ENCODE data around the gene LEAP2. TPM values are rescaled to one million over a fixed set of nuclear protein-coding genes. Genes with fewer than 3 reads are reported as not detected.

The LEAP2 gene
- total RNA-seq, 1 experiment from 2014 or later: 3.2 TPM

- Mint-ChIP-seq H3K4me3 (ENCODE audit: unreplicated experiment) (no peak overlapping the region), H3K4me1 (ENCODE audit: insufficient read depth, unreplicated experiment) (peaks cover 5% of the 10 kb centered on the region), H3K27ac (ENCODE audit: low read depth, unreplicated experiment) (no peak overlapping the region), H3K9me3 (ENCODE audit: unreplicated experiment) (no peaks in the 10 kb centered on the region), H3K27me3 (ENCODE audit: insufficient read depth, unreplicated experiment) (peaks cover 13% of the 10 kb centered on the region), H3K36me3 (ENCODE audit: insufficient read depth, unreplicated experiment) (no peaks in the 10 kb centered on the region)
- TF ChIP-seq CTCF (IDR thresholded peaks at IDR 0.05; ENCODE audit: unreplicated experiment): no peak
- ChIA-PET CTCF (interaction anchor here (0.8 to 13.6 kb wide), 4 partner anchors 9 to 334 kb away, joined by 3 to 211 read pairs (median 10); partner anchors contain the start of gene SHROOM1), POLR2A (interaction anchor here (0.7 to 4.2 kb wide), 5 partner anchors 10 to 106 kb away, joined by 3 to 44 read pairs (median 4); no protein-coding TSS in a partner anchor)
- intact Hi-C loops (cut with micrococcal nuclease): no loop called here
- DNase-seq (ENCODE audit: unreplicated experiment): no peak
- BruUV-seq (replicated peaks): no TSS peak
Observed at GRCh38 chr5:132860742-132861141, 12.7 kb upstream of the LEAP2 start.

- TF ChIP-seq CTCF (IDR thresholded peaks at IDR 0.05; ENCODE audit: unreplicated experiment): no peak
- BruUV-seq (replicated peaks): TSS peak; percentile 80
- peak overlapping the region; percentile 96 for H3K27ac Mint-ChIP-seq (ENCODE audit: low read depth, unreplicated experiment)
- H3K4me3 Mint-ChIP-seq (ENCODE audit: unreplicated experiment): peak overlapping the region; percentile 93
- intact Hi-C loops (cut with micrococcal nuclease): loop anchor here (1.0 kb wide), 3 partner anchors 25 to 340 kb away; partner anchors contain the start of gene SHROOM1
- peaks cover 44% of the 10 kb centered on the region for H3K36me3 Mint-ChIP-seq (ENCODE audit: insufficient read depth, unreplicated experiment)
- peaks cover 17% of the 10 kb centered on the region for H3K4me1 Mint-ChIP-seq (ENCODE audit: insufficient read depth, unreplicated experiment)
- POLR2A ChIA-PET: interaction anchor here (0.6 to 11.0 kb wide), 27 partner anchors 10 to 1753 kb away, joined by 3 to 176 read pairs (median 7); partner anchors contain the start of genes CCNI2, KIF3A, RAD50 and SEPTIN8
- no peak for DNase-seq (ENCODE audit: unreplicated experiment)
- CTCF ChIA-PET: interaction anchor here (0.6 to 13.6 kb wide), 16 partner anchors 11 to 1098 kb away, joined by 3 to 211 read pairs (median 4); partner anchors contain the start of genes KIF3A and SHROOM1
- no peaks in the 10 kb centered on the region for H3K9me3 Mint-ChIP-seq (ENCODE audit: unreplicated experiment)
- H3K27me3 Mint-ChIP-seq (ENCODE audit: insufficient read depth, unreplicated experiment): no peaks in the 10 kb centered on the region
Observed at GRCh38 chr5:132865668-132866341, 7.7 kb upstream of the LEAP2 start.

GRCh38 chr5:132866342-132867045, 7.0 kb upstream of the LEAP2 start, which contains the start of the genes GDF9 and UQCRQ:
TSS of gene GDF9 (minus strand) at chr5:132866469. CDS start at chr5:132864533, 1,936 bp downstream.
TSS of gene UQCRQ (plus strand) at chr5:132866642. CDS start at chr5:132866882, 240 bp downstream.
- peak; percentile 100 for DNase-seq (ENCODE audit: unreplicated experiment)
- Mint-ChIP-seq H3K4me1 (ENCODE audit: insufficient read depth, unreplicated experiment) (peaks cover 17% of the 10 kb centered on the region), H3K27me3 (ENCODE audit: insufficient read depth, unreplicated experiment) (no peaks in the 10 kb centered on the region), H3K27ac (ENCODE audit: low read depth, unreplicated experiment) (peak within 1 kb of the TSS; percentile 96), H3K9me3 (ENCODE audit: unreplicated experiment) (no peaks in the 10 kb centered on the region), H3K4me3 (ENCODE audit: unreplicated experiment) (peak within 1 kb of the TSS; percentile 93), H3K36me3 (ENCODE audit: insufficient read depth, unreplicated experiment) (peaks cover 51% of the 10 kb centered on the region)
- ChIA-PET POLR2A (interaction anchor here (0.6 to 11.0 kb wide), 37 partner anchors 10 to 1753 kb away, joined by 3 to 176 read pairs (median 6); partner anchors contain the start of genes CCNI2, HSPA4, KIF3A and RAD50), CTCF (interaction anchor here (0.6 to 13.6 kb wide), 18 partner anchors 10 to 1097 kb away, joined by 3 to 211 read pairs (median 3); partner anchors contain the start of genes KIF3A and SHROOM1)
- BruUV-seq (replicated peaks): no TSS peak
- intact Hi-C loops (cut with micrococcal nuclease): loop anchor here (1.0 kb wide), 3 partner anchors 25 to 340 kb away; partner anchors contain the start of gene SHROOM1
- peak; percentile 32 for TF ChIP-seq CTCF (IDR thresholded peaks at IDR 0.05; ENCODE audit: unreplicated experiment)

Data from MCF 10A (cell line).